ENCODE measurements around the gene SLC24A5.

The SLC24A5 gene

GRCh38 chr15:48112242-48112641 is 8.5 kb upstream of the SLC24A5 start:
- no peak for DNase-seq (ENCODE audit: low read depth in 2 of 2)

GRCh38 chr15:48119277-48119676 is 1.5 kb upstream of the SLC24A5 start:
- no peak for DNase-seq (ENCODE audit: low read depth in 2 of 2)

- DNase-seq (ENCODE audit: low read depth in 2 of 2) = no peak
Measured at GRCh38 chr15:48121849-48122248, 1.1 kb downstream of the SLC24A5 start.

GRCh38 chr15:48126667-48127355 is 6.0 kb downstream of the SLC24A5 start:
- DNase-seq (ENCODE audit: low read depth in 2 of 2) = no peak

GRCh38 chr15:48131324-48131723 is 10.5 kb downstream of the SLC24A5 start:
- DNase-seq (ENCODE audit: low read depth in 2 of 2) = no peak

GRCh38 chr15:48132874-48133273 is 12.1 kb downstream of the SLC24A5 start:
- no peak for DNase-seq (ENCODE audit: low read depth in 2 of 2)

GRCh38 chr15:48143856-48144255 is 23.1 kb downstream of the SLC24A5 start:
- no peak for DNase-seq (ENCODE audit: low read depth in 2 of 2)

GRCh38 chr15:48144889-48145288 is 24.1 kb downstream of the SLC24A5 start:
- DNase-seq (ENCODE audit: low read depth in 2 of 2) = no peak

GRCh38 chr15:48145923-48146322 is 25.1 kb downstream of the SLC24A5 start:
- DNase-seq (ENCODE audit: low read depth in 2 of 2) = no peak

- no peak for DNase-seq (ENCODE audit: low read depth in 2 of 2)
Measured at GRCh38 chr15:48147358-48147757, 26.6 kb downstream of the SLC24A5 start.

- no peak for DNase-seq (ENCODE audit: low read depth in 2 of 2)
Measured at GRCh38 chr15:48149858-48150257, 29.1 kb downstream of the SLC24A5 start.

- no peak for DNase-seq (ENCODE audit: low read depth in 2 of 2)
Measured at GRCh38 chr15:48153526-48153925, 32.7 kb downstream of the SLC24A5 start.

- no peak for DNase-seq (ENCODE audit: low read depth in 2 of 2)
Measured at GRCh38 chr15:48168616-48169015, 47.8 kb downstream of the SLC24A5 start.

- no peak for DNase-seq (ENCODE audit: low read depth in 2 of 2)
Measured at GRCh38 chr15:48170981-48171380, 50.2 kb downstream of the SLC24A5 start.

- DNase-seq (ENCODE audit: low read depth in 2 of 2) = no peak
Measured at GRCh38 chr15:48175126-48175525, 54.3 kb downstream of the SLC24A5 start.

GRCh38 chr15:48176112-48176511 is 55.3 kb downstream of the SLC24A5 start:
- no peak for DNase-seq (ENCODE audit: low read depth in 2 of 2)

- no peak for DNase-seq (ENCODE audit: low read depth in 2 of 2)
Measured at GRCh38 chr15:48176957-48177356, 56.2 kb downstream of the SLC24A5 start.

GRCh38 chr15:48177383-48177765 is 56.6 kb downstream of the SLC24A5 start:
- no peak for DNase-seq (ENCODE audit: low read depth in 2 of 2)

- peak; percentile 37 to 62 for DNase-seq (ENCODE audit: low read depth in 2 of 2)
Measured at GRCh38 chr15:48177766-48178647, 57.2 kb downstream of the SLC24A5 start, which contains the start of gene MYEF2. Gene MYEF2, minus strand, starts transcription at chr15:48178295. Its CDS starts 58 bp downstream, at chr15:48178237.

GRCh38 chr15:48178648-48178931 is 57.8 kb downstream of the SLC24A5 start:
- DNase-seq (ENCODE audit: low read depth in 2 of 2) = no peak

- no peak for DNase-seq (ENCODE audit: low read depth in 2 of 2)
Measured at GRCh38 chr15:48182749-48183148, 62.0 kb downstream of the SLC24A5 start.

GRCh38 chr15:48185529-48185928 is 64.7 kb downstream of the SLC24A5 start:
- DNase-seq (ENCODE audit: low read depth in 2 of 2) = no peak

GRCh38 chr15:48186271-48186670 is 65.5 kb downstream of the SLC24A5 start:
- no peak for DNase-seq (ENCODE audit: low read depth in 2 of 2)
